Activated T-helper 9 cell treated with anti-CD3 and anti-CD28 coated beads, Interleukin-2, amount 50 U/mL, for 16 hours (primary cell): ENCODE results near the gene CCDC82.

ENCODE experiments used
- DNase-seq: peaks from one replicate; pipeline ENCODE4 v3.0.0-alpha.2; 2020; ENCODE audit warnings: low read depth

Gene CCDC82

DNA sequence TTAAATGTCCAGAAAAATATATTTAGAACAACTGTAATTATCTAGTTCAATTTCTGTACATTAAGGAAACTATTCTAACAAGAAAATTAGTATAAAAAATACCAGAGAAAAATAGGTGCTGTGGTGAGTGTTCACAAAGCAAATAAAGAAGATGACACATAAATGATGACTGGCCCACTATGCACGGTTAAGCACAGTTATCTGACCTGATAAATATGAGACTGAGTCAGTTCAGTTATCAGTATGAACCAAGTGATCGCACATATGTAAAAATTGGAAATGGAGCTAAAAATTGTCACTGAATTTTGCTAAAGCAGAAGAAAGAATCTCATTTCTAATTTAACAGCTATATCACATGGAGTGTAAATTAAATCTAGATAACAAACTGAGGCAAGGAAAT is 27.9 kb downstream of the CCDC82 start:
- no peak for DNase-seq

DNA sequence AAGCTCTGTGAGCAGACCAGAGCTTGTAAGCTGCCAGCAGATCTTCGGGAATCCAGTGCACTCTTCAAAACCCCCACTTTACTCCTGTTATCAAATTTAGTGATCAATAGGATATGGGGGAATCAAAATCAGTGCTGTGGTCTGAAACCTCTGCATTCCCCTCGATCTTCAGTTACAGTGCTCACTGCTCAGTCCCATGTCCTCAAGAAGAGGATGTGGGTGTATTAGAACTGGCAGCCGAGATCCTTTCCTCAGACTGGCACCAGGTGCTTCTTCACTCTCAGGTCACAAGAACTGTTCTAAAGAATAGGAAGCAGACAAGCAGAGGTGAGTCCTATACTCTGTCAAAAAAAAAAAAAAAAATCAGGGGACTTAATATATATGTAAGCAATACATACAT is 31.4 kb downstream of the CCDC82 start:
- DNase-seq, result no peak

DNA sequence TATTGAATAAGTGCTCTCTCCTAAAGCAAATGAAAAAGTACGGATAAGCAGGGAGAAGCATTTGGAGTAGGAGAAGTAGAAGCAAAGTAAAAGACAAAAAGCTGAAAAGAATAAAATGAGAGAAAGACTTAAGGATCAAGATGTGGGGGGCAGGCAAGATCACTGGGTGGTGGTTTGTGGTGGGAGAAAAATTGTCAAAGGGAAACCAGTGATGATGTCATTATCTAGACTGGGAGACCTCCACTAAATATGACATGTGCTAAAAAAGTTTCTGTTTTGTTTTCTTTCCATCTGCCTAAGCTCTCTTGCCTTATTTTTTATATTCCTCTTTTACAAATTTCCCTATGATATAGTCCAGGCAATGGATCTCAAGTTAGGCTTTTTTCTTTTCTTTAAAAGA is 31.9 kb downstream of the CCDC82 start:
- DNase-seq, result no peak

DNA sequence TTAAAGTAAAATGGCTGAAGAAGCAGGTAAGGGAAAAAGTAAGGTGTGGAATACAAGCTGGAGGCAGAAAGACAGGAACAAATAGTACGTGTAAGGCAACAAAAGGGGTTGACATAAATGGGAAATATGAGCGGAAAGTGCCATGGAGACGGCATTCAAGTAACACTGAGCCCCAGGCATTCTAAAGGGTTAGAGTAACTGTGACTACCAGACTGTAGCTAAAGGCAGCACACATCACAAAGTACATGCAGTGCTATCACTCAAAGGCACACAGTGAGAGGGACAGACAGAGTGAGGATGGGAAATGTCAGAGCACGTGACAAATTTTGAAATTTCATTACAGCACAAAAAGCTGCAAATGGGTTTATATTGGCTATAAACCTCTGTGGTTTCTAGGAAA is 32.9 kb downstream of the CCDC82 start:
- no peak for DNase-seq

DNA sequence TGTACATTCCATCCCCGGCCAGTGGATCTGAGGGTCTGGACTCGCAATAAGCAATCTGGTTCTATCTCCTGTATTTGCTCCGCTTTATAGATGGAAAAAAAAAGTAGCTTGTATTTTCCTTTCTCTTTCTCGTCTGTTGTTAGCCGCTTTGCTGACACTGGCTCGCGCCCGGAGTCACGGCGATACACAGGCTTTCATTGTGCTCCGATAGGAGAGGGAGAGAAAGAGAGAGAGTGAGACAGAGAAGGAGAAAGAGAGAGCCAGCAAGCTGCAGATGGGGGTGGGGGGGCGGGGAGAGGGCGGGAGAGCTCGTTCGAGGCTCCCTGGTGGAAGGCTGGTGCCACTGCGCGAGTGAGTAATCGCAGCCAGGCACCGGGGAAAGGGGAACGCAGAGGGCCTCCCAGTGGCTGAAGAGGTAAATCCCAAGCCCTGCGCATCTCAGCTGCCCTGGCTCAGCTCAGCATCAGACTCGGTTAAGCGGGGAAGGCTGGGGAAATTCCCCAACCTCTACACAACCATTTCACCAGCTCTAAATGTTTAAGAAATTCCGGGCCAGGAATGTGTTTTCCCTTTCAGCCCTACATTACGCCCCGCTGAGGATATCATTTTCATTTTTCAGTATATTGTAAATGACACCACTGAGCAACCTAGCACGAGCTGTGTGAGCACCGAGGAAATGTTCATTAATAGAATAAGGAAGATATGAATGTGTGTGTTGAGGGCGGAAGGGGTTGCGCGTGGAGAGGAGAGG is 46.6 kb downstream of the CCDC82 start, which contains the start of gene MAML2:
Gene MAML2 (minus strand): TSS at position 235 of the 751 bp plus-strand sequence. CDS start 1,300 bp downstream, outside the sequence.
- DNase-seq, result peak; percentile 86

DNA sequence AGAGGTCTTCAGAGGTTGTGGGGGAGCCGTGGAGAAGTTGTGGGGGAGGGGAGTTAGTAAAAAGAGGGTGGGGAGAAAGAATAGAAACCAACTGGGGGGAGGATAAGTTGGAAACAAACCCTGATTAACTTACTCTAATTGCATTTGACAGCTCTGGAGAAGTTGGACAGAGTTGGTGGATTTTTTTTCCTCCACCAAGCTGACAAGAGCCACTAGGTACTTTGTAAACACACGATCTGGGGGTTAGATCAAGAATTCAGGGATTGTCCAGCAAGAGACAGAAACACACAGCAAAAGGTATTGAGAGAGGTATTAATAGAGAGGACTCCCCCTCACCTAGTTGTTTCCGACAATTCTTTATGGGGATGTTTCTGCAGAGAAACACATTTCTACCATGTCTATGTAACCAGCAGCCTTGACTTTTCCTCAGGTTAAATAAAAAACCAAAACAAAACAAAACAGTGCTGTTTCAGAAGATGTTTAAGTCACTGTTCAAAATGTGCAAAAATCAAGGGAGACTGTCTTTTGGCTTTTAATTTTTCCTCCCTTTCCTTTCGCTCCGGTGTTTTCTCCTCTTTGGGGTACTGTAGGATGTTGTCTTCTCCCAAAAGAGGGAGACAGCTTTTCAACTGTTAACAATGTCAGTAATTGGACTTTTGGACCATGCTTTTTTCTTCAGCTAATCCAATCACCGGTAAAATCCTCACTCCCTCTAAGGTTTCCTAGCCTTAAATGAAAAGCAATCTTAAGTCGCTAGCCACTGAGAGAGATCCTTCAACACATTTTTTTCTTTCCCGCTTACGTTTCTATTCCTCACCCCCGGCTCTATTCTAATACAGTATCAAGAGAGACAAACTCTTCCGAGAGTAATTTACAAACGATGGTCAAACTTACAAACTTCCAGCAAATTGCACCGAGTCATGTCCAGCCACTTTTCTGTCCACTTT is 47.4 kb downstream of the CCDC82 start:
- DNase-seq, result no peak

DNA sequence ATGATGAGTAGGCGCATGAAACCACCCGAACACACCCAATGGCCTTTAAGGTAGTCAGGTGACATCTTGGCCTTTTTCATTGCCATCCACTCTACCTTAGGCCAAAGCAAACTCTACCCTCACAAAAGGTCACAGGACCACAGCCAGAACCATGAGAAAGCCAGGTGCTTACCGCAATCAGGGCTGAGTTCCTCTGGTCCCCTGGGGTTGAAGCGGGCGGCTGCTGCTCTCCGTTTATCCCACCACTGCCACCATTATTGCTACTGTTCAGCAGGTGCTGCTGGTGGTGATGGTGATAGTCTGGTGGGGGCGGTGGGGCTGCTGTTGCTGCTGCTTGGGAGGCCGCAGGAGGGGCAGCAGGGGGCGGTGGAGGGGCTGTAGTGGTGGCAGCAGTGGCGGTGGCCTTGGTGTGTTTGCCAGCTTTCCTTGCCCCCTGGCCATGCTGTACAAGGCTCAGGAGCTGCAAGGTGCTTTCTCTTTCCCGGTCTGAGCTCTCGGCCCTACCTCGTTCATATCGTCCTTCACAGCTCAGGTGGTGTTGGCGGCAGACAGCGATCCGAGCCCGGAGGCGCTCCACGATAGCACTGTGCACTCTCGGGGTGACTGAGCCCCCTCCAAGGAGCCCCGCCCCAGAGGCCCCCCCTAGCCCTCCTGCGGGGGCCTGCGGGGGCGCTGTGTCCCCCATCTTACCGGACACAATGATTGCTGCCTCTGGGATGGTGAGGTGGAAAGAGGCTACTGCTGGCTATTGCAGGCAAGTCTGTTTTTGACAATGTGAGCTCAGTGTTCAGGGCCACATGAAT is 48.3 kb downstream of the CCDC82 start:
- peak; percentile 55 for DNase-seq

DNA sequence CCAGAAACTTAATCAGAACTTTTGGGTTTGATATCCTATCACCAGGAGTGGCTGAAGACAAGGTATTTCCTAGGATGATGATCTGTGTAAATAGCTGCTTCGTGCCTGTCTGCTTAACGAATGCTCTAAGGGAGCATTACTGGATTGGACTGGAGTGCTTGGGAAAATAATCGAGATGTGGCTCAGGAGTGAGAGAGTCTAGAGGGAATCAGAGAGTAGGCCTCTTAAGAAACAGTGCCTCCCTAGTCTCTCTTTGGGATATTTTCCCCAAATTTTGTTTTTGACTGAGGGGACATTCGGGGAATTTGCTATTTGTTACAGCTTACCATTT is 49.2 kb downstream of the CCDC82 start:
- DNase-seq, result no peak

DNA sequence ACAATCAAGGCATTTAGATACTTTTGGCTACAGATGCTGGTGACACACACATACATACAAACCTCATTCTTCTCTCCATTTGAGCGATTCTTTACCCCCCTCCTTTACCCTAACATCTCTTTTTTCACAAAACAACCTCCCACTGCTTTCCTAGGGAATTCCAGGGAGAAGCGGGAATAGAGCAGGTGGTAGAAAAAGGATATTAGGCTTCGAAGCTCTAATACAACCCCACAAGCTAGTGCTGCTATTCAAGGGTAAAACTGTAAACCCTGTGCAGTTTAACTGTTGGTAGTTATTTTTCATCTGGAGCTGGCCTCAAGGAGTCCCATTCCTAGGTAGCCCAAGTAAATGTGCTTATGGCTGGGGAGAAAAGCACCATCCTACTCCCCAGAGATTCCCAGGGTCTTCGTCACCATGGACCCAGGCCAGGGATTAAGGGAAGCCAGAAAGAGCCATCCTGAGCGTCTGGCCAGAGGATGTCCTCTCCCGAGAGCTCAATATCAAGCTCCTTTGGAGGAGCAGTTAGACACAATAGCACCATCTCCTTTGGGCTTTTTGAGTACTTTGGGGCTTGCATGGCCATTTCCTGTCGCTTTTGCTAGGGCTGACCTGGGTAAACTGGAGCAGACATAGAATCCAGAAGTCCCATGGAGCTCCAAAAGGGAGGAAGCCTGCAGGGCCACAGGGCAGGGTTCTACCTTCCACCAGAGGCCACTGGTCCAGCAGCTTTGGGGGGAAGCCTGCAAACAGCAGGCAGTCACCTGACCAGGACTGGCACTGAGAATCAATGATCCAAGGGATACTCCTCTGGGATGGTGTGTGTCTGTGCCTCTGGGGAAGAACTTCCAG is 49.8 kb downstream of the CCDC82 start:
- DNase-seq, result no peak

DNA sequence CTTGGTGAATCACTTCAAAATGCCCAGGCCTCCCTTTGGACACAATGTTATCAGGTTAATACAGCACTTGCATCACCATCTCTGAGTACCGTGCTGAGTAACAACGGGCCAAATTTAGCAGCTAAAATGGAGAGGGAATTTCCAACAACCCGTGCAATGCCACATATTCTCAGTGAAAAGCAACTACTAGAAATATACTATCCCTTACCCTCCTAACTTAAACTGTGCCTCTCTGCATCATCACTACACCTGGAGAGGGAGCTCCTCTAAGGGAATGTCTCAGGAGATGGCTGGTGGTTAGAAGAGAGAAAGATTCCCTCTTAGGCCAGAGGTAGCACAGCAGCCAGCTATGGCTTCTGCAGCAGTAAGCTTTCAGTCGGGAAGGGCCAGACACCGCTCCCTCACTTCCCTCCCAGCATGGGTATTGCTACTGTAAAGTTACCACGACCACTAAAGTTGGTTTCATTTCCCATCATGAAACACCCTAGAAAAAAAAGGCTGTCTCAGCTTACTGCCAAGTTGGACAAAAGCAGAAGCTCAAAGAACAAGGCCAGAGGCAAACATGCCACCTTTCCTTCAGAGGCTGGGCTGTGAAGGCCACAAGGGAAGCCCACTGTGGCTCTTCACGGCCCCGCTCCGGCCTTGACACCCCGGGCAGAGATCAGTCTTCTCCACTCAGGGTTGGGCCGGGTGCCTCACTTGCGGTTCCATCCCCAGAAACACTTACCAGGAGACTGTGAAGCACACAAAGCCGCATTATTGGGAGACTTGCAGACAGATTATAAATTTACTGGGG is 50.6 kb downstream of the CCDC82 start:
- DNase-seq, result no peak

DNA sequence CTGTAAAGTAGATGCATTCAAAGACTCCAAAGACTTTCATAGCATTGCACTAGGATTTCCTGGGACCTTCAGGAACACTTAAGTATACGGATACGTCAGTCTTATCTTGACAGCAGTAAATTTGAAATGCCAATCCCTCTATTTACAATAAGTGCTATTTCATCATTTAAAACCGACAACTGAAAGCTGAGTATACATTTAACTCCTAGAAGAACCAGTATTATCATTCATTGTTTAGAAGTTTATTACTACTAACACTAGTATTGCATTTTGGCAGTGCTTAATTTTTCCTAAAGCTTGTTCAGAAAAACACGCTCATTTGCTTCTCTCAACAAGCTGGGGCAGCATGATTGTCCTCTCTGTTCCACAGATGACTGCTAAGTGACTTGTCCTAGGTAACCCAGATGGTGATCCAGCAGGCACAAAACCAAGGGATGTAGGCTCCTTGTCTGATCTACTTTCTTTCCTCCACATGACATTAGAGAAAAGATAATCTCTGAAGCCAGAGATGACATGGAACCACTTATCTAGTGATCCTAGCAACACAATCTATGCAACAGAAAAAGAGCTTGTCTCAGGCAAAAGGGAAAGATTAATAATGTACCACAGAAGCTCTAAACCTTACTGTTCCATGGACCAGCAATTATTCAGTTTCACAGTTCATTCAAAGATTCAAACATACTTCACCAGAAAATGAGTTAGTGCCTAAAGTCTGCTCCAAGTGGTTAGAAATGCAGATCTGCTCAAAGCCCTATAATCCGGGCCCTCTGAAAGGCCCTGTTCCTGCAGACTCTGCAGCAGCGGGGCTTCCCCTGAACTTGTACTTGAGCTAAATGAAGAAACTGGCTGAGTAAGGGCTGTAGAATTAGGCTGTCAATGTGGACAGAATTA is 51.9 kb downstream of the CCDC82 start:
- no peak for DNase-seq

DNA sequence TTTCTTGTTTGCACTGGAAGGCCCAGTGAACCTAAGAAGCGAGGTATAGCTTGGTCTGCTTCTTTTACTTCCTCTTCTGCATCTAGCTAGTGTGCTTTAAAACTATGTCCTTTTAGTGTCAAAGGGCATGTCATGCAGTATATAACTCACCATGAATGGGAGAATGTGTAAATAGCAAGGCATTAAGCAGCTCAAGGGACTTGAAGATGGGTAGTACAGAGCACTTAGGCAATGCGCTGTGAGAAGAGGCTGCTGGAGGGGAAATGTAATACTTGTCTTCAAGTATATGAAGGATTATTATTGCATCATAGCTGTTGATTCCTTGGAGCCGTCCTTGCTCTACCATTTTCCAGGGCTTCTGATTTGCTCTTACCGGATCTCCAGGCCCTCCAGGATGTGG is 54.3 kb downstream of the CCDC82 start:
- no peak for DNase-seq

DNA sequence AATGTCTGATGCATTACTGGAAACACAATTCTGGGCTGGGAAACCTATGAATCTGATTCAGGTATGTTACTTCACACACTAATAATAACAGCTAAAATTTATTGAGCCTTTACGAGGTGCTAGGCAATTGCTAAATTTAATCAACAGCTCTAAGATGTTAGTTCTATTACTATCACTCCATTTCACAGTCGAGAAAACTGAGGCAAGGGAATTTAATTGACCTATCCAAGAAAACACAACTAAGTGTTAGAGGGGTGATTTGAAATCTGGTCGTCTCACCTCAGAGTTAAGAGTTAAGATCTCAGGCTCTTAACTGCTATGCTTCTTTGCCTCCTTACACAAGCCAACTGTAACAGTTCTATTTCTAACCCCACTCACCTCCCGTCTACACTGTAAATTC is 55.5 kb downstream of the CCDC82 start:
- DNase-seq, result no peak

DNA sequence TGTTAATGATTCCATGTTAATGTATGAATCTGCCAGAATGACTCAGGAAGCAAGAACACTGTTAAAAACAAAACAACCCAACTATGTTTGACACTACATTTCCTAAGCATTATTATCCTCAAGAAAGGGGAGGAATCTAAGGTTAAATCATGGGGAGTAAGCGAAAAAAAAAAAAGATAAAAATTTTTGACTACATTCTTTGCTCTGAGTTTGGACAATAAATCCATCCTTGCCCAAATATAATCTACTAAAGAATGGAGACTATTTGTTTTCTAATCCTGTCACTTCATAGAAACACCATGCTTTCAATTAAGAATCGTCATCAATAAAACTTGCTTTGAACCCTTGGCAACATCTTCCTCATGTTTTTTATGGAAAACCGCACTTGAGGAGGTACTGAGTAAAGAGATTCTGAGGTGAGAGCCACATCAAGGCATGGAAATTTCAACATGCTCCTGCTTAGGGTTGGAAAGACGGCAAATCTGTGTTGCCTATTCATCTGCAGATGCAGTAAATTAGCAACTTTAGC is 56.5 kb downstream of the CCDC82 start:
- no peak for DNase-seq

DNA sequence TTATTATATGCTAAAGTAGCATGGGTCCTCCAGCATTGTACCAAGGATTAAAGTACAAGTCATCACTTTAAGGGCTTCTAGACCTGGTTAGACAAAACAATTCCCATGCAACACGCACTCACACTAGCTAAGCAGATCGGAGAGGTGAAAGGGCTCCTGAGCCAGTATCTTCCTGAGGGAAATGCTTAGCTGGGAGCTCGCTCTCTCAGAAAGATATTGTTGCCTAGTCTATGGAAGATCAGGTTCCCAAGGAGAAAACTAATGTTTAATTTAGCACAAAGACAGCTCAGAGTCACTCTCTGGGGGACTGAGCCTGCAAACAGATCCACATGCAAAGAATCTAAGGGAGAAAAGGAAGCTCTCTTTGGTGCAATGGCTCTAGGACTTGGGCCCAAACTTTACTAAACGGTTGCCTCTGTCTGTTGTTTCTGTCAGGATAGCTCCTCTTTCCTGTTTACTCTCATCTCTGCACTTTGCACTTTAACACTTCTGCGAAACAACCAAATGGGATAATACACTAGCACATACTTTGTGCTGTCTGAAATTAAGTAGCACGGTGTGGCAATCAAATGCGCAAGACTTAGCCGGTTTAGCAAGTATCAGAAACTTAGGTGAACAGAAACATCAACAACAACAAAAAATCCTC is 57.5 kb downstream of the CCDC82 start:
- no peak for DNase-seq

DNA sequence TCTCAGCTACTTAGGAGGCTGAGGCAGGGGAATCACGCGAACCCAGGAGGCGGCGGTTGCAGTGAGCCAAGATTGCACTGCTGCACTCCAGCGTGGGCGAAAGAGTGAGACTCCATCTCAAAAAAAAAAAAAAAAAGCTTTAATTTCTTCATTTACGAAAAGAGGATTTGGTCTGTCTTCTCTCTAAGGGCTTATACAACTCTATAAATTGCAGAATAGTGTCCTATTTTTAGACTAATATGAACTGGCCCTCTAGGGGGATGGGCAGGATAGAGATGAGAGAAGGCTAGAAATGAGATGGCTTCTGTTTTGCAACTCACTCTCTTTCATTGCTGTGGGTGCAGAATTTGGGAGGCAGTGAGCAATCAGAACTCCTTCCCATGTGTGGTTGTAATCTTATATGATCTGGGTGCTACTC is 58.0 kb downstream of the CCDC82 start:
- no peak for DNase-seq

DNA sequence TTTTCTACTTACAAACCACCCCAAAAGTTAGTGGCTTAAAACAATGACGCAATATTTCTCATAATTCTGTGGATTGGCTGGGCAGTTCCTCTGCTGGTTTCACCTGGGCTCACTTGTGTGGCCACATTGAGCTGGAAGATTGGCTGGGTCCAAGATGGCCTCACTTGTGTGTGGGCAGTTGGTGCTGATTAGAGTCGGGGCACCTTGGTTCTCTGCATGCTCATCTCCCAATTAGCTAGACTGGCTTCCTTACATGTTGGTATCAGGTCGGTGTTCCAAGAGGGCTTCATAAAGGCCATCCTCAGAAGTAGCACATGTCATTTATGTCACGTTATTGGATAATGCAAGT is 59.2 kb downstream of the CCDC82 start:
- no peak for DNase-seq

DNA sequence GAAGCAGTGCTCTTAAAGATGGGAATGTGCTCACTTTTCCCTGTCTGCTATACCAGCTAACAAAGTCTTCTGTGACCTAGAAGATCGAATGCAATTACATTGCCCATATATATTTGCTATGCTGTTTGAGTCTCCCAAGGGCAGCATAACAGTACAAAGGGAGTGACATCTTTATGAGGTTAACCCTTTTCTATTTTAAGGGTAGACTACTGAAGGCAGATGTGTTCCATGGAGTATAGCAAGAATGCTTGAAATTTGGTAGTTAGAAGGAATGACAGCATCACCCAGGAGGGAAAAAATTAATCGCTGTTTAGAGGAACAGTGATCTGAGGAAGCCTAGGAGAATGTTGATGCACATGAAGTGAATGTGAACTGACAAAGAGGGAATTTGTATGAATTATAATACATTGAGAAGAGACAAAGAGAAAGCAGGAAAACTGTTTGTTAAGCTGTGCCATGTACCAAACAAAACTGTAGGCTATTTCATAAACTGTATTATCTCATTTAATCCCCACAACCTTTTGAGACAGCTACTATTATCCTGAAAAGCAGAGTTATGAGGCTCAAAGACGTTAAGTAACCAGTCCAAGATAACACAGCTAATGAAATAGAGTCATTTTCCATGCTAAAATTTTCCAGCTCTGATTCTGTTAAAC is 59.7 kb downstream of the CCDC82 start:
- no peak for DNase-seq
